HG03521 (cell line): Measurements from ENCODE around the gene CRIM1.

Experiments used
- ATAC-seq: cut with Tn5 transposase; IDR thresholded peaks from one replicate; pipeline ENCODE4 v1.9.1; 2021; ENCODE audit warnings: mild to moderate bottlenecking, moderate library complexity; ENCODE audit not compliant: unreplicated experiment

Gene CRIM1

DNA sequence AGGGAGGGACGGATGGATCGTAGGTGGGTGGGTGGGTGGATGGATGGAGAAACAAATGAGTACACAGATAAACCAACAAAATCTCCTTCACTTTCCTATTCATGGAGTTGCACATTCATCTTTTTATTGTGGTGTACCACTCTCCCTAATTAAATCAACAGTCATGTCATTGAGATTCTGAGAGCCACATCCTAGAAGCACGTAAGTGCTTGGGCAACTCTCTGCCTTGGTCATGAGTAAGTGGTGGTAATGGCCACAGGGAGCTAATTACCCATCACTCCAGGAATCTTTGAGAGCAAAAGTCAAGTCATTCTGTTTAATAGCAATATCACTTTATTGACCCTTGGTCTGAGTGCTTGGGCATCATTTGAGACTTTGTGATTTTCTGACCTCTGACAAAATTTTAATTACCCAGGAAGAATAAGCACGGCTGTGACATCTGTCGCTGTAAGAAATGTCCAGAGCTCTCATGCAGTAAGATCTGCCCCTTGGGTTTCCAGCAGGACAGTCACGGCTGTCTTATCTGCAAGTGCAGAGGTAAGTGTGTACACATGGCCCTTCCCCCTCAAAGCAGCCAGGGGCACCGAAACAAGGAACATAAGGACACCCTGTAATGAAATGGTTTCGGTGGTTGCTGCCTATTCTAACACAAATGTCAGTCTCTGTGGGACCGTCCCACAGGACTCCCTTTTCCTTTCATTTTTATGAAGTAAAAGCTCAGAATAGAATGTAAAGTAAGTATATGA lies 156.5 kb downstream of the CRIM1 start:
- no peak for ATAC-seq

GRCh38 chr2:36512705-36513104 lies 157.1 kb downstream of the CRIM1 start:
- ATAC-seq = no peak

- ATAC-seq = no peak
These were observed 158.1 kb downstream of the CRIM1 start for GRCh38 chr2:36513661-36514060.

DNA sequence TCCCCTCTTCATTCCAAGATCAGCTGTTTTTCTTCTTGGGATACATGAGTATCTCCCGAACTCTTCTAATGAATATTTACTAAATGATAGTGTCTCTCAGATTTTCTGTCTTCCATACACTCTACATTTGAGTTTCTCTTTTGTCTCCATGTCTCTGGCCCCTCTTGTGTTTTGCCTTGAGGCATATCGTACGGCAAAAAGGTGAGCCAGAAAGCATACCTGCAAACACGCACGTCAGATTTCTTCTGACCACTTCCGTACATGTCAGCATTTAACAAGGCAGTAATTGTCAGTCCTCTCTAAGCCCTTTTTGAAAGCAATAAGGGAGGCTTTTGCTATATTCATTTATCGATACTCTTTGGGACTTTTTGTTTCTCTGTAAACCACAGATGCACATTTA lies 160.0 kb downstream of the CRIM1 start:
- no peak for ATAC-seq

GRCh38 chr2:36516136-36516870 lies 160.7 kb downstream of the CRIM1 start:
- ATAC-seq = no peak

DNA sequence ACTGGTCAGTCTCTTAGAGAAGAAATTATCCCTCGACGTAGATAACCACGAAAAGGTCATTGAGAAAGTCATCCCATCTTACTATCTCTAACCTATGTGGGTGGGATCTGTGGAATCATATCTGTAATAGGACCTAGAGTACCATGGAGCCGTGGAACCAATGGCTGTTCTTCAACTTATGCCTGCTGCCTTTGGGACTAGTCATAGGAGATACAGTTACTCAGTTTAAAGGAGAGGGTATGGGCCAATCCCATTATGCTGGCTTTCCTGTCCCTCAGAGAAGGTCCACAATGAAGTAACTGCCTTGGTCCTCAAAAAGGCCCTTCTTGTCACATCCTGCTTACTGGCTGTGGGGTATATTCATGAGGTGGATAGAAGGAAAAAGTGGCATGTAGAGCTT lies 164.9 kb downstream of the CRIM1 start:
- no peak for ATAC-seq

- no peak for ATAC-seq
These were observed 167.6 kb downstream of the CRIM1 start for GRCh38 chr2:36523153-36523552.

GRCh38 chr2:36525245-36525644 lies 169.7 kb downstream of the CRIM1 start:
- ATAC-seq = no peak

- no peak for ATAC-seq
These were observed 170.6 kb downstream of the CRIM1 start for GRCh38 chr2:36526226-36526625.

DNA sequence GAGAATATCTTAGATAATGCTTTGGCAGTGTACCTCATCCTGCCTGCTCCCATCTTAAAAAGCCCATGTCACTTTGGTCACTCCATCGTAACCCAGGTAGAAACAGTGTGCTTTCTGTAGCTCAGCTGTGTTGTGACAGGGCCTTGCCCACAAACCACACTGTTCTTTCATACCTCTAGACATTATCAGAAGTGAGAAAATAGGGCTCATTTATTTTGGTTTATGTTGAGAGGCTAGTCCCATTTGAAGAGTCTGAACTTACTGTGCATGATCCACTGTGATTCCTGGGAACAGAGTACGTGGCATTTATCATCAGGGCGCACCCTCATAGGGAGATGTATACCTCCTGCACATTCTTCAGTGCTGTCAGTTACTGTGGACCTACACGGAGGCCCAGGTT lies 172.7 kb downstream of the CRIM1 start:
- ATAC-seq = peak; percentile 83

DNA sequence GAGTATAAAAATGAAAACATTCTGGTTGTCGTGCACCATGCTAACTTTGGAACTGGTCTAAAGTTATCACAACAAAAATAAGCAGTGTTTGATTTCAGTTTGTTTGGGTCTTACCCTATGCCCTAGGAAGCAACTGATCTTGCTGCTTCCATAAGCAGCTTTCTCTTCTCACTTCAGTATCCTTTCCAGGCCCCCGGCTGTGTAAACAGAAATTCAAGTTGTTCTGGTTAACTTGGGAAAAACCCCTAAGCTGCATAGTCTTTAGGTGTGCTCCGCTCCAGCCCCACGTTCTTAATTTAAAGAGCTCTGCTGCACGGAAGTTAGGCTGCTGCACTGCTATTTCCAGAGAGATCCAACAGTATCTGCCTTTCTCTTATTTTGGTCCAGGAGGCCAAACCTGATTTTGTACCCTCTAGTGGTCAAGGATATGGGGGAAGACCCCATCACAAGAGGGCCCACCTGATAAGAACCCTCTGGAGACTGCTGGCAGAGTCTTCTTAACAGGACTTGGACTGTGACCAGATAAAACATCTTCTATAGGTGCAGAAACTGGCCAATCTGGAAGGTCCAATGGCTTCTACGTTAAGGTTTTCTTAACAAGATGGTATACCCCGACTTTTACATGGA lies 173.3 kb downstream of the CRIM1 start:
- ATAC-seq = peak; percentile 29

DNA sequence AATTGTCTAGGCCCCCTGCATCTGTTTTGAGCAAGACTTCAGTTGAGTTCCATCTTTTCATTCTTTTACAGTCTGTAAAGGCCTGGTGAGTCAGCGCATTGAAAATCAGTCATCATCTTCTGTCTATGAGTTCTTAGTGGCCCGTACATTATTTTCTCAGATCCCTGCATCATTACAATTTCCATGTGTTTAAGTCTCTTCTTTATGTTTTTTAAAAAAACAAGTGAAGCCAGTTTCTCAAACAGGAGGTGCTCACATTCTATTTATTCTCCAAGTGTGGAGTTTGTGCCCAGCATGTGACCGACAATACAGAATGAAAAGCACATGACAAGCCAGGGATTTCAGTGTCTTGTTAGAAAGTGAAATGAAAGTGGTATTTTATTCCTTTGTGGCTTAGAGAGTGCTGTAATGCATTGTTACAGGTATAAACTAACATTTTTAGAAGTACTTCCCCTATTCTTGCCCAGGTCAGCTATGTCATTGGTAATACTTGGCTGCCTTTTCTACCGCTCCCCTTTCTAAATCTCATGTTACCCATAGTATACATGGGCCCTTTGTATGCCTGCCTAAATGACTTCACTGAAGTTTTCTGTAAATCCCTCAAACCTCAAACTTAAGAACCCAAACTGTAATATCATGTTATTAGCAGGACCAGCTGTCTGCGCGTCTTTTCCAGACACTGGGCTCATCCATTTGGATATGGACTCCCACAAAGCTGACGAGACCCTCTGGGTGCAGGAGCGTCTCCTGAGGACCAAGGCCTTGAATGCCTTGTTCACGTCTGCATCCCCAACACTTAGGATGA lies 174.8 kb downstream of the CRIM1 start:
- no peak for ATAC-seq

DNA sequence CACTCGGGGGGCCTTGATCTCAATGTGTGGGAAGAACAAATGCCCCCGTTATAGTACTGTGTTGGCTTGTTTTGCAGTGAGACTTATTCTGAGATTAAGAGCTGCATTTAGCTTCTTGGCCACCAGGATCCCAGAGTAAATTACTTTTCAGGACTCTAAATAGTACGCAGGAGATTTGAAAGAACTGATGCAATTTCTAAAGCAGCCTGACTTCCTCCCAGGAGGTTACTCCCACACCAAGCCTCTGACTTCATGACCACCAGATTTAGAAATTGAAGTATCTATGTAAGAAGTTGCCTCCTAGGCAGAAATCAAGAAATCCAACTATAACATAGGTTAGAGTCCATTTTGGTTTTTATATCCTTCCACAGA lies 175.4 kb downstream of the CRIM1 start:
- ATAC-seq = no peak

- ATAC-seq = no peak
These were observed 178.8 kb downstream of the CRIM1 start for GRCh38 chr2:36534275-36534799.

GRCh38 chr2:36535099-36535498 lies 179.5 kb downstream of the CRIM1 start:
- ATAC-seq = no peak

GRCh38 chr2:36536776-36537175 lies 181.2 kb downstream of the CRIM1 start:
- no peak for ATAC-seq

DNA sequence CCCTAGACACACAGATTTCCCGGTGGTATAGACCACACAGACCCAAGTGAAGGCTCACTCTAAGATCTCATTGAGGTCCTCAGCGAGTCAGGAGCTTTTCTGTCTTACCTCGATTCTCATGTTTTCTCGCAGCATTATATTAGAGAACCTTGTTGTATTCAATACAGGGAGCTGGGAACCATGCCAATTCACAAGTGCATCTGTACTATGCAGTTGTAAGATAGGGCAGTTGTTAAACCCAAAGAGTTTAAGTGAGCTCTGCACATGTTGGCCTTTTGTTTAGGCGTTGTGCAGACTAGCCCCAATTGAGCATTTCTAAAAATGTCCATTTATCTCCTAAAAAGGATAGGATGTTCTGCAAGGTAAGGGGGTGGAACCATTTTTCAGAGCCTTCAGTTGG lies 182.8 kb downstream of the CRIM1 start:
- ATAC-seq = no peak

DNA sequence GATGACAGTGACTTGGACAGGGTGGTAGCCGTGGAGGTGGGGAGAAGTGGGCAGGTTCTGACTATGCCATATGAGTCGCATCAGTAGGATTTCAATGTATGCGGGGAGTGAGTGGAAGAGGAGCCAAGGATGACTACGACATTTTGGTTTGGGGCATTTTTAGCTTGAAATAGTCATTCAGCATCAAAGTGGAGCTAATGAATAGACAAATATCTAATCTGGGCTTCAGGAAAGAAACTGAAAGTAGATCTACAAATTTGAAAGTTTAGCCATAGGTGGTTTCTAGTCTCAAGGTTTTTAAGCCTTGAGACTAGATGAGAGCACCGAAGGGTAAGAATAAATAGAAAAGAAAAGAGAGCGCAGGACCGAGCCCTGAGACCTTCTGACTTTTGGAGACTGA lies 184.1 kb downstream of the CRIM1 start:
- ATAC-seq = peak; percentile 53

- ATAC-seq = no peak
These were observed 185.6 kb downstream of the CRIM1 start for GRCh38 chr2:36540986-36541754.

DNA sequence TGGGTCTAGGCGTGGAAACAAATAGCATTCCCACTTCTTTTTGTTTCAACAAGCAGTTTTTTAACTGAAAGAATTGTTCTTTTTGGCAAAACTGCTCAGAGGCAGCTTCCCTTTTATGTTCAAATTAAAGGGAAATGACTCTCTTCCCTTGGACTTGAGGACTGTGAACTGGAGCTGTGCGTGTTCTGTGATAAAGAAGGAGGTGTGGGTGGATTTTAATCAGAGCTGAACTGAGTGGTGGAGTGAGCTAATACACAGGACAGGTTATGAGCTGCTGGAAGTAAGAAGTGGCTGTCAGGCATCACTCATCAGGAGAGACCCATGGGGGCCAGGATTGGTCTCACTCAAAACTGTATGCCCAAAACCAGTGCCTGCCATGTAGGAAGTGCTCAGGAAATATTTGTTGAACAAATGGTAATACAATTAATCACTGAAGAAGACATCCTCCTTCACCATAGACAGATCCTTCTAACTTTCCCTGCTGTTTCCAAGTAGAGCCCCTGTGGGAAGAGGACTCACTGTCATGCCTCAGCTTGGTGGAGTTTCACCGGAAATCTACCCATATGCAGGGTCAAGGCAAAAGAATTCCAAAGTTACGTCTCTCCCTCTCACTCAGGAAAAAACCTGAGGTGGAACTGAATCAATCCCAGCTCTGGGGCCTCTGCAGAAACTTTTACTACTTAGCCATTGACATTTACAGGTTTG lies 186.5 kb downstream of the CRIM1 start:
- no peak for ATAC-seq
